Common myeloid progenitor, CD34-positive (primary cell): ENCODE data around the gene ALG2.

Source experiments
- CTCF ChIA-PET: fragments of 350-600 bp; sonication (Branson Sonifier 250); formaldehyde crosslinking; loops from one replicate; lab custom pipeline; 2021; ENCODE audit warnings: antibody characterized with exemption; lab: Charles Lee
- POLR2A ChIA-PET: fragments of 350-600 bp; sonication (Branson Sonifier 250); formaldehyde crosslinking; loops from one replicate; lab custom pipeline; 2021; ENCODE audit warnings: antibody characterized with exemption; lab: Charles Lee
- DNase-seq, 3 donors: peaks; one replicate each; pipeline versions ENCODE4 v3.0.0 to v3.0.0-alpha.2; 2013
- H3K27ac ChIP-seq, 2 experiments: 1 replicate in 1 of 2; 2 replicates in 1 of 2; pipeline ENCODE4 v1.7.0; 2013; ENCODE audit warnings: inconsistent platforms in 2 of 2, low read length in 2 of 2, mild to moderate bottlenecking in 2 of 2, low read depth in 1 of 2, moderate library complexity in 1 of 2; ENCODE audit not compliant: severe bottlenecking in 2 of 2, insufficient read depth in 1 of 2, poor library complexity in 1 of 2
- H3K27me3 ChIP-seq, 5 experiments: replicated peaks in 2 of 5; 1 replicate in 3 of 5; 2 replicates in 2 of 5; pipeline versions ENCODE4 v1.6.1 to v1.7.0; 2013; ENCODE audit warnings: low read length in 4 of 5, mild to moderate bottlenecking in 2 of 5, moderate library complexity in 2 of 5, inconsistent platforms in 1 of 5; ENCODE audit not compliant: insufficient read depth in 5 of 5, control insufficient read depth in 4 of 5
- H3K36me3 ChIP-seq, 4 experiments: 1 replicate in 2 of 4; 2 replicates in 2 of 4; pipeline versions ENCODE4 v1.6.1 to v1.7.0; 2013; ENCODE audit warnings: low read length in 3 of 4, control low read depth in 1 of 4, mild to moderate bottlenecking in 1 of 4; ENCODE audit not compliant: control insufficient read depth in 4 of 4, insufficient read depth in 4 of 4
- H3K4me1 ChIP-seq, 4 experiments: 1 replicate in 3 of 4; 2 replicates in 1 of 4; pipeline versions ENCODE4 v1.6.1 to v1.7.1; 2013; ENCODE audit warnings: low read length in 3 of 4, mild to moderate bottlenecking in 3 of 4, control low read depth in 1 of 4, inconsistent platforms in 1 of 4, moderate library complexity in 1 of 4; ENCODE audit not compliant: control insufficient read depth in 4 of 4, insufficient read depth in 4 of 4; ENCODE audit errors: control extremely low read depth in 1 of 4
- H3K4me3 ChIP-seq, 7 experiments: 1 replicate in 4 of 7; 2 replicates in 3 of 7; pipeline versions ENCODE4 v1.5.1 to v1.7.0; 2013; ENCODE audit warnings: mild to moderate bottlenecking in 7 of 7, low read length in 6 of 7, moderate library complexity in 6 of 7, inconsistent platforms in 2 of 7, low read depth in 2 of 7, control low read depth in 1 of 7; ENCODE audit not compliant: insufficient read depth in 4 of 7, control insufficient read depth in 1 of 7; ENCODE audit errors: extremely low read depth in 1 of 7
- H3K9me3 ChIP-seq, 5 experiments: 1 replicate in 4 of 5; 2 replicates in 1 of 5; pipeline versions ENCODE4 v1.6.1 to v1.7.1; 2013; ENCODE audit warnings: low read length in 4 of 5, mild to moderate bottlenecking in 2 of 5, inconsistent platforms in 1 of 5, low read depth in 1 of 5, moderate library complexity in 1 of 5; ENCODE audit not compliant: control insufficient read depth in 4 of 5, insufficient read depth in 2 of 5; ENCODE audit errors: control extremely low read depth in 1 of 5
- WGBS: methylation state at CpG from one replicate; pipeline ENCODE4 v1.1.5; 2013; ENCODE audit not compliant: insufficient coverage; 5-methylcytosine and 5-hydroxymethylcytosine counted together

Gene ALG2

DNA sequence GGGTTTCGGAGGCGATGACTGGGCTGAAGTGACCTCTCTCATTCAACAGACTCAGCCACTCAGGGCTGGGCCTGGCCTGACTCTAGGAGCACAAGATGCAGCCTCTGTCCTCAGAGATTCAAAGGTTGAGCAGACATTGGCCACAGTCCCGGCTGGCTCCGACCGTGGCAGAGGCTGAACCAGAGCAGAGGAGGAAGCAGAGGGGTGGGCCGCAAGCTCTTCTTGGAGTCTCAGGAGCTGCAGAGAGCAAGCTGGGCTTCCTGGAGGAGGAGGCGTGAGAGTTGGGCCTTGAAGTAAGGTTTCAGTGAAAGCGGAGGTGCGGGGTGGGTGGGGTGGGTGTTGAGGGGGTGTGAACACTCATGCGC lies 37.6 kb downstream of the ALG2 start:
- WGBS, result 48% methylated on average over 6 of the region's 10 CpGs
- DNase-seq, result no peak
- Histone ChIP-seq H3K4me1 (peaks cover 7 to 42% (median 32%) of the 10 kb centered on the region in 4 experiments), H3K27me3 (no peaks in the 10 kb centered on the region), H3K9me3 (no peaks in the 10 kb centered on the region), H3K27ac (no peak overlapping the region), H3K36me3 (no peaks in the 10 kb centered on the region), H3K4me3 (no peak overlapping the region)
- POLR2A ChIA-PET, result interaction anchor here (0.6 to 1.3 kb wide), 3 partner anchors 13 to 637 kb away, joined by 3 to 10 read pairs (median 3); partner anchors contain the start of genes ALG2, NR4A3 and SEC61B
- CTCF ChIA-PET, result interaction anchor here (0.9 to 13.3 kb wide), 17 partner anchors 11 to 1142 kb away, joined by 3 to 148 read pairs (median 6); partner anchors contain the start of genes ALG2 and SEC61B

- Histone ChIP-seq H3K27me3 (no peaks in the 10 kb centered on the region), H3K27ac (no peak overlapping the region), H3K4me1 (peaks cover 7 to 42% (median 32%) of the 10 kb centered on the region in 4 experiments), H3K9me3 (no peaks in the 10 kb centered on the region), H3K4me3 (no peak overlapping the region), H3K36me3 (no peaks in the 10 kb centered on the region)
- ChIA-PET CTCF (interaction anchor here (0.8 to 13.3 kb wide), 8 partner anchors 8 to 1143 kb away, joined by 3 to 148 read pairs (median 12); partner anchors contain the start of genes ALG2 and SEC61B), POLR2A (no interaction called here)
- WGBS, result 100% methylated on average over 1 of the region's 3 CpGs
- DNase-seq, result no peak
Observed at GRCh38 chr9:99183616-99184015, 38.1 kb downstream of the ALG2 start.

DNA sequence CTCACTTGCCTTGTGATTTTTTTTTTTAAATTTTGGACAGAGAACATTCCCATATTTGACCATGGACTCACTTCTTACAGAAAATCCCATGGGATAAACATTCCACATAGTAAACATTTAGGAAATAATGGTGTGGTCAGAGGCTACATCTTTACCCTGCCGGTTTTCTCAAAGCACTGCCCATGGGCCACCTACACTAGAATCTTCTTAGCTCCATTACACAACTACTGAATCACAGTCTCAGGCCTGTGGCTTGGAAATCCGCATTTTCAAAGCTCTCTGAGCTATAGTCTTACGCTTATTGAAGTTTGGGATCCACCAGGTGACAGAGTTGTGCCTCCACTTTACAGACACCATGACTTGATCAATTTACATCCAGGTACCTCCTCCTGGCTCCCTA lies 39.4 kb downstream of the ALG2 start:
- no peak overlapping the region for H3K27ac ChIP-seq
- CTCF ChIA-PET, result interaction anchor here (0.6 to 13.3 kb wide), 9 partner anchors 8 to 1504 kb away, joined by 3 to 148 read pairs (median 3); partner anchors contain the start of genes ALG2 and SEC61B
- H3K36me3 ChIP-seq, result no peaks in the 10 kb centered on the region
- H3K27me3 ChIP-seq, result no peaks in the 10 kb centered on the region
- peaks cover 7 to 40% (median 32%) of the 10 kb centered on the region in 4 experiments for H3K4me1 ChIP-seq
- DNase-seq, result no peak
- 100% methylated on average over 3 of the region's 3 CpGs for WGBS
- no peaks in the 10 kb centered on the region for H3K9me3 ChIP-seq
- H3K4me3 ChIP-seq, result no peak overlapping the region
- POLR2A ChIA-PET, result interaction anchor here (1.0 to 2.2 kb wide), 3 partner anchors 19 to 642 kb away, joined by 3 to 9 read pairs (median 6); partner anchors contain the start of genes ALG2 and SEC61B

GRCh38 chr9:99181621-99182020 lies 40.1 kb downstream of the ALG2 start:
- Histone ChIP-seq H3K4me3 (no peak overlapping the region), H3K27me3 (no peaks in the 10 kb centered on the region), H3K27ac (peak overlapping the region; percentile 40 to 51), H3K36me3 (no peaks in the 10 kb centered on the region), H3K4me1 (peaks cover 7 to 37% (median 29%) of the 10 kb centered on the region in 4 experiments), H3K9me3 (no peaks in the 10 kb centered on the region)
- peak; percentile 83 to 95 (median 95) for DNase-seq
- ChIA-PET POLR2A (interaction anchor here (1.0 to 2.2 kb wide), 3 partner anchors 18 to 643 kb away, joined by 3 to 9 read pairs (median 6); partner anchors contain the start of genes ALG2 and SEC61B), CTCF (interaction anchor here (0.6 to 13.3 kb wide), 7 partner anchors 9 to 1505 kb away, joined by 3 to 148 read pairs (median 3); partner anchors contain the start of genes ALG2 and SEC61B)
- 0% methylated on average over 2 of the region's 4 CpGs for WGBS

DNA sequence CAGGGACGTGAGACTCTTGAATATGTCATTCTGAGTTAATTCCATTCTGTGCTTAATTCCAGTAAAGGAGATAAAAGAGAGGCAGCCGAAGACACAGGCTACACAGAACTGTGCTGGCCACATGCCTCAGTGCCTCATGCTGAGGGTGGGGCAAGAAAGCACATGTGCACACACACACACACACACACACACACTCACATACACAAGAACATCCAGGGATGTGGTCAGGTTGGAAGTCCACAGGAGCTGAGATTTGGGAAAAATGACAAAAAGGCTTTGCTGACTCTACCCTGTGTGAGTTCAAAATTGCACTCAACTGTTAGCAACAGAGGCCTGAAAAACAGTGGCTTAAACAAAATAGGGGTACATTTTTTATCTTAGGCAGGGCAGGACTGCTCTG lies 40.5 kb downstream of the ALG2 start:
- Histone ChIP-seq H3K36me3 (no peaks in the 10 kb centered on the region), H3K4me3 (no peak overlapping the region), H3K4me1 (peaks cover 7 to 37% (median 29%) of the 10 kb centered on the region in 4 experiments), H3K27ac (no peak overlapping the region), H3K27me3 (no peaks in the 10 kb centered on the region), H3K9me3 (no peaks in the 10 kb centered on the region)
- 100% methylated on average over 1 of the region's 2 CpGs for WGBS
- DNase-seq, result no peak
- CTCF ChIA-PET, result interaction anchor here (1.3 to 13.3 kb wide), 3 partner anchors 9 to 179 kb away, joined by 3 to 148 read pairs (median 31); no protein-coding TSS in a partner anchor
- POLR2A ChIA-PET, result interaction anchor here (1.0 to 2.2 kb wide), 3 partner anchors 17 to 643 kb away, joined by 3 to 9 read pairs (median 6); partner anchors contain the start of genes ALG2 and SEC61B

DNA sequence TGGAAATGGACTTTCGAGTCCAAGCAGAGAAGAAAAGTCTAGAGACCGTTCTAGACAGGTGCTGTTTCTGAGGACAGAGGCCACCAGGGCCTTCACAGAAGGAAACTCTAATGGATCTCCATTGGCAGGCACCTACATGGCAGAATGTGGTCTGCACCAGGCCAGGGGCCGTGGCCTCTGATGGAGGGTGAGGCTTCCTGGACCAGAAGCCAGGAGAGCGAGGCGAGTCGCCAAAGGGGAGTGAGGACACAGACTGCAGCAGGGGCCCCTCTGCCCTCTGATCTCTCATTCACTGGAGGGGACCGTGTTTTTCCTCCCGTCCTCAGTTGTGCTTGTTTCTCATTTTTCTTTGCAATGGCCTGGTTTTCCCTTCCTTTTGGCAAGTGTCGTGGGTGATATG lies 41.1 kb downstream of the ALG2 start:
- 95% methylated on average over 6 of the region's 9 CpGs for WGBS
- POLR2A ChIA-PET, result interaction anchor here (2.2 kb wide), 1 partner anchor 17 kb away, joined by 6 read pairs; no protein-coding TSS in a partner anchor
- CTCF ChIA-PET, result interaction anchor here (1.3 to 13.3 kb wide), 2 partner anchors 17 to 178 kb away, joined by 3 to 148 read pairs; no protein-coding TSS in a partner anchor

DNA sequence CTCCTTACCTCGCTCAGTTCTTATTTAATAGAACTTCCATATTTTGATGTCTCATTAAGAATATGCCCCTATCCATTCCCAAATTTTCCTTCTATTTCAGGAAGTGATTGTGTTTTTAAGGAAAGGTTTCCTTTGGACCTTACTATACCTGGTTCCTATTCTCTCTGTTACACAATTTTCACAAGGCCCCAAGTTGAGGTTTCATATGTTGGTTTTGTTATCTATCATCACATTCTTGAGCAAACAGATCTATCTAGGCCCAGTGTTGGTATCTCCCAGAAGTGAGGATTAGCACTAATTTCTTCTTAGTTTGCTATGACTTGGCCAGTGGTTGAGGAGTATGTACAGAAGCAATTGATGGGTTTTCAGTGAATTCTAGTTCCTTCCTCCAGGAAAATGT lies 41.5 kb downstream of the ALG2 start:
- Histone ChIP-seq H3K36me3 (no peaks in the 10 kb centered on the region), H3K27me3 (no peaks in the 10 kb centered on the region), H3K27ac (no peak overlapping the region), H3K9me3 (no peaks in the 10 kb centered on the region), H3K4me3 (no peak overlapping the region), H3K4me1 (peaks cover 7 to 36% (median 28%) of the 10 kb centered on the region in 4 experiments)
- POLR2A ChIA-PET, result no interaction called here
- DNase-seq, result peak in 2 of 3 donors; percentile 30 to 36
- no CpG with 5 or more reads among the region's 1 CpG for WGBS
- CTCF ChIA-PET, result interaction anchor here (1.3 to 13.3 kb wide), 2 partner anchors 17 to 178 kb away, joined by 3 to 148 read pairs; no protein-coding TSS in a partner anchor

More for the DNA sequence above, 41.1 kb downstream of the ALG2 start:
- Histone ChIP-seq H3K9me3 (no peaks in the 10 kb centered on the region), H3K27ac (no peak overlapping the region), H3K4me1 (peaks cover 7 to 37% (median 29%) of the 10 kb centered on the region in 4 experiments), H3K36me3 (no peaks in the 10 kb centered on the region), H3K27me3 (no peaks in the 10 kb centered on the region), H3K4me3 (no peak overlapping the region)
- DNase-seq, result no peak
